Activated effector memory CD4-positive, alpha-beta T cell treated with anti-CD3 and anti-CD28 coated beads, Interleukin-2, amount 50 U/mL, for 16 hours (primary cell): Measurements from ENCODE around the gene ELAVL3.
A peak's percentile ranks its signal among the peaks of the same experiment; 100 is the strongest.
"Not testable (repeated sequence)": the region's sequence is repeated elsewhere in the genome, so short reads cannot be mapped to it uniquely, and the experiment has no call there.

Experiments
- DNase-seq: peaks from one replicate; pipeline ENCODE4 v3.0.0-alpha.2; 2020

The ELAVL3 gene

GRCh38 chr19:11486661-11487503 is 6.0 kb upstream of the ELAVL3 start:
- DNase-seq, result no peak

GRCh38 chr19:11485245-11485837 is 4.5 kb upstream of the ELAVL3 start:
- no peak for DNase-seq

- no peak for DNase-seq
These were observed 2.7 kb upstream of the ELAVL3 start for GRCh38 chr19:11483366-11484111.

GRCh38 chr19:11482384-11483050 is 1.7 kb upstream of the ELAVL3 start:
- peak; percentile 95 for DNase-seq

- DNase-seq, result peak; percentile 89
These were observed 913 bp upstream of the ELAVL3 start for GRCh38 chr19:11481534-11482383.

GRCh38 chr19:11479898-11480714 is 740 bp downstream of the ELAVL3 start:
- no peak for DNase-seq

GRCh38 chr19:11479090-11479897 is 1.6 kb downstream of the ELAVL3 start:
- peak; percentile 73 for DNase-seq

- no peak for DNase-seq
These were observed 2.4 kb downstream of the ELAVL3 start for GRCh38 chr19:11478167-11479089.

- DNase-seq, result no peak
These were observed 5.0 kb downstream of the ELAVL3 start for GRCh38 chr19:11475861-11476260.

GRCh38 chr19:11475343-11475742 is 5.5 kb downstream of the ELAVL3 start:
- not testable (repeated sequence) for DNase-seq

- no peak for DNase-seq
These were observed 7.1 kb downstream of the ELAVL3 start for GRCh38 chr19:11473725-11474124.

- DNase-seq, result not testable (repeated sequence)
These were observed 12.5 kb downstream of the ELAVL3 start for GRCh38 chr19:11468266-11468845.

GRCh38 chr19:11465600-11465999 is 15.2 kb downstream of the ELAVL3 start:
- no peak for DNase-seq

- no peak for DNase-seq
These were observed 16.2 kb downstream of the ELAVL3 start for GRCh38 chr19:11464333-11465265.

GRCh38 chr19:11463391-11463790 is 17.5 kb downstream of the ELAVL3 start:
- DNase-seq, result peak; percentile 67

GRCh38 chr19:11461453-11461852 is 19.4 kb downstream of the ELAVL3 start:
- no peak for DNase-seq

- DNase-seq, result no peak
These were observed 20.6 kb downstream of the ELAVL3 start for GRCh38 chr19:11460207-11460606.

- not testable (repeated sequence) for DNase-seq
These were observed 21.9 kb downstream of the ELAVL3 start for GRCh38 chr19:11458912-11459311.
